ENCODE data around the gene ZNF236. TPM values are rescaled to one million over a fixed set of nuclear protein-coding genes. Genes with fewer than 3 reads are reported as not detected.
A peak's percentile ranks its signal among the peaks of the same experiment; 100 is the strongest.
"Not testable (repeated sequence)": the region's sequence is repeated elsewhere in the genome, so short reads cannot be mapped to it uniquely, and the experiment has no call there.

ZNF236 gene
- total and polyA plus RNA-seq, 2 of the 8 experiments (the other 6 are each of a cell fraction or from before 2014, with no cell fraction given): 6.7 to 14.5 TPM

- no peak for TF ChIP-seq ATF3 (IDR thresholded peaks at IDR 0.05; ENCODE audit: insufficient read depth, low read depth, low read length)
- no peak for TF ChIP-seq TBP (IDR thresholded peaks at IDR 0.05; ENCODE audit: low read depth, low read length)
- TF ChIP-seq HDAC6 (IDR thresholded peaks at IDR 0.05; ENCODE audit: low read depth, low read length): no peak
- no peak for TF ChIP-seq TAF1 (IDR thresholded peaks at IDR 0.05; ENCODE audit: low read depth, low read length)
These were observed 141.6 kb downstream of the ZNF236 start (continued) for GRCh38 chr18:76963936-76964335.

GRCh38 chr18:76965555-76966151, 143.3 kb downstream of the ZNF236 start:
- Histone ChIP-seq H2BK20ac (ENCODE audit: low read length) (0 out of 2 replicates have a peak overlapping the region, but pooled peaks have one; percentile 73), H3K4me1 (replicated peaks in 1 of 4; ENCODE audit: control insufficient read depth in 3 of 4, insufficient read depth in 4 of 4, low read length in 3 of 4) (peaks cover 4 to 23% (median 17%) of the 10 kb centered on the region in 4 experiments), H4K5ac (ENCODE audit: insufficient read length, low read depth, low read length) (peak overlapping the region; percentile 66), H3K18ac (ENCODE audit: extremely low read depth, low read length) (peak overlapping the region; percentile 79), H2BK12ac (ENCODE audit: low read depth, low read length) (0 out of 2 replicates have a peak overlapping the region, but pooled peaks have one; percentile 95), H3K4me2 (ENCODE audit: insufficient read depth in 1 of 2, low read depth in 2 of 2, low read length in 2 of 2) (peak overlapping the region in 1 of 2 experiments; percentile 11; a peak in 1 of 4 replicates), H2BK5ac (ENCODE audit: low read depth, low read length) (peak overlapping the region; percentile 90; the same call in 1 of the 2 replicates), H4K91ac (replicated peaks; ENCODE audit: insufficient read length, low read length) (peak overlapping the region; percentile 81), H3K4ac (replicated peaks; ENCODE audit: insufficient read length, low read depth, low read length) (peak overlapping the region; percentile 67)
- not testable (repeated sequence) for H4K20me1 ChIP-seq (replicated peaks in 1 of 2; ENCODE audit: control insufficient read depth in 1 of 2, insufficient read depth in 2 of 2, low read length in 2 of 2); H3K4me3 ChIP-seq (ENCODE audit: extremely low read depth in 1 of 4, insufficient read depth in 2 of 4, low read depth in 3 of 4, low read length in 4 of 4); H4K8ac ChIP-seq (ENCODE audit: extremely low read depth, insufficient read depth, low read length); H2AFZ ChIP-seq (ENCODE audit: low read length); H3K79me1 ChIP-seq (ENCODE audit: low read depth, low read length); FAIRE-seq; H3K36me3 ChIP-seq (ENCODE audit: control insufficient read depth in 2 of 4, insufficient read depth in 4 of 4, low read length in 3 of 4); H3K14ac ChIP-seq (ENCODE audit: insufficient read length); H3K56ac ChIP-seq (replicated peaks; ENCODE audit: insufficient read length, low read depth, low read length); H3K23ac ChIP-seq (ENCODE audit: insufficient read length); H3K27ac ChIP-seq (ENCODE audit: low read depth, low read length); H3K79me2 ChIP-seq (ENCODE audit: control insufficient read depth in 1 of 2, insufficient read depth in 2 of 2, low read length in 2 of 2); H3K23me2 ChIP-seq (ENCODE audit: low read depth, low read length); H3K27me3 ChIP-seq (replicated peaks in 1 of 4; ENCODE audit: control insufficient read depth in 3 of 4, extremely low read depth in 1 of 4, insufficient read depth in 3 of 4, low read length in 3 of 4); H2BK120ac ChIP-seq (replicated peaks; ENCODE audit: low read depth, low read length); H2BK15ac ChIP-seq (ENCODE audit: low read length); H3K9ac ChIP-seq (replicated peaks in 1 of 4; ENCODE audit: extremely low read depth in 1 of 4, low read depth in 3 of 4, low read length in 3 of 4); H3K9me3 ChIP-seq (ENCODE audit: insufficient read depth in 2 of 2, low read depth in 1 of 2, low read length in 1 of 2); H2AK5ac ChIP-seq (ENCODE audit: low read depth, low read length)
- POLR2A ChIA-PET (ENCODE audit: partially characterized antibody): interaction anchor here (1.2 to 1.8 kb wide), 2 partner anchors 10 to 71 kb away, joined by 3 read pairs; no protein-coding TSS in a partner anchor
- CTCF ChIA-PET (ENCODE audit: partially characterized antibody): interaction anchor here (0.7 to 12.3 kb wide), 10 partner anchors 12 to 162 kb away, joined by 3 to 188 read pairs (median 4); no protein-coding TSS in a partner anchor
- WGBS, 2 experiments (ENCODE audit: extremely low coverage in 1 of 2, insufficient coverage in 1 of 2, insufficient read length in 1 of 2, insufficient replicate concordance in 2 of 2, low coverage in 1 of 2, low lambda C conversion rate in 2 of 2, missing lambda C conversion rate in 1 of 2): 85% methylated on average over 9 of the region's 11 CpGs; no CpG with 5 or more reads in 1 of the 2 experiments
- DNase-seq (ENCODE audit: low read depth in 1 of 2, low spot score in 2 of 2): peak in 1 of 2 experiments; percentile 29

Data from H1 (cell line).